Muscle of leg (tissue), 11 donors: ENCODE results near the gene ADGRA1. TPM values are rescaled to one million over a fixed set of nuclear protein-coding genes. Genes with fewer than 3 reads are reported as not detected.

Experiments used
- DNase-seq: peaks from one replicate; pipeline ENCODE4 v3.0.0; 2013
- H3K27ac ChIP-seq: one replicate; pipeline ENCODE4 v1.5.1; 2013; ENCODE audit warnings: mild to moderate bottlenecking, low read length, control low read depth
- H3K27me3 ChIP-seq: one replicate; pipeline ENCODE4 v1.6.1; 2013; ENCODE audit warnings: low read length; ENCODE audit not compliant: control insufficient read depth, insufficient read depth
- H3K36me3 ChIP-seq: one replicate; pipeline ENCODE4 v1.6.1; 2013; ENCODE audit warnings: low read length; ENCODE audit not compliant: control insufficient read depth, insufficient read depth
- H3K4me1 ChIP-seq: one replicate; pipeline ENCODE4 v1.6.1; 2013; ENCODE audit warnings: low read length; ENCODE audit not compliant: control insufficient read depth, insufficient read depth
- H3K4me3 ChIP-seq: one replicate; pipeline ENCODE4 v1.5.1; 2013; ENCODE audit warnings: low read length, control low read depth
- H3K9me3 ChIP-seq: replicated peaks from 2 replicates; pipeline ENCODE4 v1.6.1; 2013; ENCODE audit warnings: low read depth, low read length; ENCODE audit not compliant: control insufficient read depth
- WGBS: methylation state at CpG from one replicate; pipeline ENCODE4 v1.1.5; 2013; ENCODE audit warnings: missing lambda C conversion rate; ENCODE audit not compliant: insufficient coverage; 5-methylcytosine and 5-hydroxymethylcytosine counted together
- polyA plus RNA-seq, 8 donors: library from polyadenylated mRNA; unstranded; fragments of 120-200 nt; gene quantifications; one replicate each; pipeline versions ENCODE4 v1.2.1 to v1.2.3, GENCODE V29; 2013; ENCODE audit warnings: inconsistent platforms in 1 of 8, low replicate concordance in 1 of 8; ENCODE audit not compliant: insufficient read length in 8 of 8, insufficient read depth in 1 of 8
- total RNA-seq: library from RNA; stranded (reverse); fragments of 120-200 nt; gene quantifications from one replicate; pipeline ENCODE4 v1.2.4, GENCODE V29; 2013

Gene ADGRA1
- total and polyA plus RNA-seq, 9 donors: 0.80 to 3.5 (median 2.9) TPM

DNA sequence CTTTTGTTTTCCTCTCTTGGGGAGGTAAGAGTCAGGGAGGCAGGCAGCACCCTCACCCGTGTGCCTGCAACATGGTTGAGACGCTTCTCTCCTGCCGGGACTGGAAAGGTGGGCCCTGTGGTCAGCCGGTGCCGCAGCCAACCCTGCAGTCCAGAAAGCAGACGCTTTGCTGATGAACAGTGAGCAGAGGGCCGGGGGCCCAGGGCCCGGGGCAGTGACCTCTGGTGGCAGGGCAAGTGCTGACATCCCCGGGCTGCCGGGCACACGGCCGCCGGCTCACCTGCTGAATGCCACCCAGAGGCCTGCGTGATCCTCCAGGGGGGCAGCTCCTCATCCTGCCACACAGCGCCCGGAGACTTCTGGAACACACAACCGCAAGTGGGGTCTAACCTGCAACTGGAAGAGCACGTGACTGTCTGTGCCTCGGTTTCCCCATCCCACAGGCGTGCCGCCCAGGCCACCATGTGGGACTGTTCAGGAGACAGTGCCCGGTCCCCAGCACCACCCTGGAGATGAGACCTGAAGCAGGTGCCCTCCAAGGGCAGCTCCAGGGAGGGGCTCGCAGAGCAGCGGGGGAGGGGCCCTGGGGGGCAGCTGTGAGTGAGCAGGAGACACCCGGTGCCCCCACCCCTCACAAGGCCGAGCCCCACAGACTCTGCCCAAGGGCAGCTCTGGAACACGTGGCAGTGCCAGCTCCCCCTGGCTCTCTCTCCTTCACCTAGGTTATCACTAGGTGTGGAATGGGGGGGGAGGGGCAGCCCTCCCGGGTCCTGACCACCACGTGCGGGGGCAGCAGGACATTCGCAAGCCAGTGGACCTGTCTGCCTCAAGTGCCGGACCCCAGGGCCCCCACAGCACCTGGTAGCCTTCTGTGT lies 2.2 kb upstream of the ADGRA1 start:
- Histone ChIP-seq H3K9me3 (no peaks in the 10 kb centered on the region), H3K4me3 (no peak overlapping the region), H3K4me1 (peaks cover 33% of the 10 kb centered on the region), H3K27me3 (peaks cover 87% of the 10 kb centered on the region), H3K36me3 (no peaks in the 10 kb centered on the region), H3K27ac (no peak overlapping the region)
- no peak for DNase-seq
- 86% methylated on average over 20 of the region's 32 CpGs for WGBS

DNA sequence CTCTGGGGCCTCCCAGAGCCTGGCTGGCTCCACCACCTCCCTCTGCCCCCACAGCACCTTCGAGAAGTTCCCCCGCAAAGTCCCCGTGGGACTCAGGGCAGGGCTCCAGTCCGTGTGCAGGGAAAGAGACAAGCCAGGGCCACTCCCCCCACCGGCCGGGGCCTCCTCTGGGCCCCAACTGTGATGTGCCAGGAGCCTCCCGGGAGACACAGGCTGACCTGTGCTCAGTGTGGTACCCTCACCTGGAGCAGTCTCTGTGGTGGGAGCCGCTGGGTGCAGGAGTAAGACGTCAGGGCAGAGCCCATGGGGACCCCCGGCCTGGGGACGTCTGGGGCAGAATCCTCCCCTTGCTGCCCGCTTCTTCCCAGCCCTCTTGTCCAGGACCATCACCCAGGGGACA lies 1.5 kb upstream of the ADGRA1 start:
- H3K27me3 ChIP-seq: peaks cover 83% of the 10 kb centered on the region
- no peak overlapping the region for H3K4me3 ChIP-seq
- no peak for DNase-seq
- H3K4me1 ChIP-seq: peaks cover 36% of the 10 kb centered on the region
- 58% methylated on average over 4 of the region's 12 CpGs for WGBS
- H3K27ac ChIP-seq: no peak overlapping the region
- no peaks in the 10 kb centered on the region for H3K36me3 ChIP-seq
- no peaks in the 10 kb centered on the region for H3K9me3 ChIP-seq

DNA sequence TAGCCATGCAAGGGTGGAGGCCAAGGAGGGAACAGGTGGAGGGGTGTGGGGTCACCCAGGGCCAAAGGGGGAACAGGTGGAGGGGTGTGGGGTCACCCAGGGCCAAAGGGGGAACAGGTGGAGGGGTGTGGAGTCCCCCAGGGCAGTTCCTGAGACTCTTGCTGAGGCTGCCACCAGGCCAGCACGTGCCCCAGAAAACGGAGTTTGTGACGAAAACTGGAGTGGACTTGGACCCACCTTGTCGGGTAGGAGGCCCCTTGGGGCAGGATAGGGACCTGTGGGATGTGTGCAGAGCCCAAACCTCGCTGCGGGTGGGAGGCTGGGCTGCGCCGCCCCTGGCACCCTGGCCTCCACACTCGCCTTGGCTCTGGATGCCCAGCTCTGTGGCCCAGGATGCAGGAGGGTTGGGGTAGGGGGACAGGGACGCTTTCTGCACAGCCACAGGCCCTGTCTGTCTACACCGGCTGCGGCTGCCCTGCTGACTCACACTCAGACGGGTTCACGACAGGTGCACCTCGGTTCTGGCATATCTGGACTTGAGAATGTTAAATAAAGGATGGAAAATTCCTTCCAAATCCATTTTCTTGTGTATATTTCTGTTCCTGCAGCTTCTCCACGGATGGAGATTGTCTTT lies 562 bp upstream of the ADGRA1 start:
- Histone ChIP-seq H3K27me3 (peaks cover 82% of the 10 kb centered on the region), H3K9me3 (no peaks in the 10 kb centered on the region), H3K36me3 (no peaks in the 10 kb centered on the region), H3K27ac (no peak overlapping the region), H3K4me3 (peak overlapping the region; percentile 6), H3K4me1 (peaks cover 36% of the 10 kb centered on the region)
- WGBS: 60% methylated on average over 11 of the region's 16 CpGs
- no peak for DNase-seq

DNA sequence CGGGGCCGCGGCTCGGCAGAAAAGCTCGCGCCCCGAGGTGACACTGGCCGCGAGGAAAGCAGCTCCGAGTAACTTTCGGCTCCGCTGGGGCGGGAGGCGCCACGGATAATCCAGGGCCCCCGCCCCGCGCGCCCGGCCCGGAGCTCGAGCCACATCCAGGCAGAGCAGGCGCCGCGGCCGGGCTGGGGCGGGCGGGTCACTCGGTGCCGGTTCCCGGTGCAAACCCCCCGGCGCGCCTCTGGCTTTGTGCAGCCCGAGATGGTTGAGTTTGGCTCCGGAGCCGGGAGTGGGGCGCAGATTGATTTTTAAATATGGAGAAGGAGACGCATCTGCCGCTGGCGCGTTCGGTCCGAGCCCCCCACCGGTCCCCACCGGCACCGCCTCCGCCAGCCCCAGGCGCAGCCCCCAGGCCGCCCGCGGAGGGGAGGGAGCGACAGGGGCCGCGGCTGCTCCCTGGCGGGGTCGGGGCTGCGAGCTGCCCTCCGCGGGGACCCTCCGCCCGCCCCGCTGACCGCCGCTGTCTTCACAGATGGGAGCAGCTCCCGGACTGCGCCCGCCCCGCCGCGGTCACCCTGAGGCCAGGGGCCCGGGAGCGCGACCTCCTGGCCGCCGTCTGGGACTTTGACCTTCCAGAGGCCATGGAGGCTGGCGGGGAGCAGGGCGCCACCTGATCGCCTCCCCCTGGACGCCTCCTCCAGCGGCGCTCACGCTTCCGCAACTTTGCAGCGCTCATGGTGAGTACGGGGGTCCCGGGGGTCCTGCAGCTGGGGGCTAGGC lies 643 bp downstream of the ADGRA1 start:
- Histone ChIP-seq H3K36me3 (no peaks in the 10 kb centered on the region), H3K9me3 (no peaks in the 10 kb centered on the region), H3K27me3 (peaks cover 79% of the 10 kb centered on the region), H3K4me1 (peaks cover 36% of the 10 kb centered on the region), H3K4me3 (peak overlapping the region; percentile 19), H3K27ac (no peak overlapping the region)
- WGBS: 1% methylated on average over 84 of the region's 87 CpGs
- no peak for DNase-seq

DNA sequence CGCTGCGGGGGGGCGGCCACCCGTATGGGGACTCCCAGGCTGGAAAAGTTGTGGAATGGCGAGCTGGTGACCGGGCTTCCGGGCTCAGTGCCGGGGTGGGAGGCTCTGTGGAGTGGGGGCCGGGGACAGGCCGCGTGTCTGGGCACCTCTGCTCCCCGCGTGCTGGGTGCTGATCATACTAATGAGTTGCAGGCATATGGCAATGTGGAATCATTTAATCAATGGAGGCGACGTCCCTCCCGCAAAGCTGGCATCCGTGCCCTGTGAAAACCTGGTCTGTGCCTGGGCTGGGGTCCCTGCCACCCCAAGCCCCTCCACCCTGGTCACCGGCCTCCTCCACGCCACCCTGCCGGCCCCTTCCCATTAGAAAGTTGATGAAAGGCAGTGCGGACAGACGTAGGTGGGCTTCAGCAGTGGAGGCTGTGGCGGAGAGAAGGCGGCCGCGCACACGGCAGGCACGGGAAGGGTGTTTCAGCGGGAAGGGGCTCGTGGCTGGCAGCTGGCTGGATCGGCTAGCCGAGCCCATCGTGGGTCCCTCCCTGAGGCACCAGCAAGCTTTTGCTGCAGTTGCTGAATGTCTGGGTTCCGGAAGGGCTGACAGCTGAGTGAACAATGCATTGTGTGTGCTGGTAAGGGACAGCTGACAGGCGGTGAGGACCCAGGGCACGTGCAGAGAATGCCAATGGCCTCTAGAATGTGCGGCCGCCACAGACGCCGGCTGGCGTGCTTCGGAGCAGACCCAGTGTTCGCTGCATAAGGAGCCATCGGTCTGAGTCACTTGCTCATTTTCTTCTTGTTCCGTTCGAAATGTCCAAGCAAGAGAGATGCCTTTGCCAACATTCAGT lies 1.5 kb downstream of the ADGRA1 start:
- H3K27me3 ChIP-seq: peaks cover 72% of the 10 kb centered on the region
- WGBS: 42% methylated on average over 34 of the region's 46 CpGs
- peaks cover 36% of the 10 kb centered on the region for H3K4me1 ChIP-seq
- DNase-seq: peak; percentile 83
- no peaks in the 10 kb centered on the region for H3K9me3 ChIP-seq
- peak overlapping the region; percentile 42 for H3K27ac ChIP-seq
- peak overlapping the region; percentile 19 for H3K4me3 ChIP-seq
- no peaks in the 10 kb centered on the region for H3K36me3 ChIP-seq

DNA sequence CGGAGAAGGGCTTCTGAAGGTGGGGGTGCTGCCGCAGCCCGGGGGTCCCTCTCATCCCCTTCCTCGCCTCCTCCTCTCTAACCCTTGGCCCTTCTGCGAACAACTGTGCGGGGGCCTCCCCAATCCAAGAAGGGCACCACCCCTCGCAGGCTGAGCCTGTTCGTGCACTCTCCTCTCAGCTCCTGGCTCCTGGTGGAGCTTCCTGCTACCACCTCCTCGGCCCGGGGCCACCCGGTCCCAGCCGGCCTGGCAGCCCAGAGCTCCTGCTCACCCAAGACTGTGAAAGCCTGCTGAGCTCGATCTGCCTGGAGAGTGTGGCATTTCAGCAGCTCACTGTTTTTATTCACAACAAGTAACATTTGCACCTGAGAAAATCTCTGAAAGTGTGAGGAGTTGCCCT lies 2.4 kb downstream of the ADGRA1 start:
- Histone ChIP-seq H3K4me1 (peaks cover 36% of the 10 kb centered on the region), H3K27ac (no peak overlapping the region), H3K4me3 (no peak overlapping the region), H3K27me3 (peaks cover 63% of the 10 kb centered on the region), H3K9me3 (no peaks in the 10 kb centered on the region), H3K36me3 (no peaks in the 10 kb centered on the region)
- DNase-seq: no peak
- WGBS: 74% methylated on average over 13 of the region's 13 CpGs

DNA sequence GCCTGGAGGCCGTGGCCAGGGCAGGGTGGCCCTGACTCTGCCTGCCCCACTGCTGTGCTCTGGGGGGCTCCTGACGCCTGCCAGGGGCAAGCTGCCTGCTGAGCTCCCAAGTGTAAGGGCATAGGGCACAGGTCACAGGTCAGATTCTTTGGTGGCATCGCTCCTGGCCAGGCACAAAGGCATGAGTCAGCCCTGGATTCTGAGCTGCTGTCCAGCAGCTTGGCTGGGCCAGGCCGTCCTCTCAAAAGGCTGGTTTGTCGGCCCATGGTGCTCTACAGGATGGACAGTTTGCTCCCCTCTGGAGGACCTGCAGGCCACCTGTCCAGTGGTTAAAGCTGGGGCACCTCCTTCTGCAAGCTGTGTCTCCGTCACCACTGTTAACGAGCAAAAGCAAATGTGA lies 2.9 kb downstream of the ADGRA1 start:
- Histone ChIP-seq H3K4me1 (peaks cover 36% of the 10 kb centered on the region), H3K27me3 (peaks cover 57% of the 10 kb centered on the region), H3K27ac (no peak overlapping the region), H3K9me3 (no peaks in the 10 kb centered on the region), H3K4me3 (no peak overlapping the region), H3K36me3 (no peaks in the 10 kb centered on the region)
- WGBS: 76% methylated on average over 7 of the region's 7 CpGs
- DNase-seq: no peak

DNA sequence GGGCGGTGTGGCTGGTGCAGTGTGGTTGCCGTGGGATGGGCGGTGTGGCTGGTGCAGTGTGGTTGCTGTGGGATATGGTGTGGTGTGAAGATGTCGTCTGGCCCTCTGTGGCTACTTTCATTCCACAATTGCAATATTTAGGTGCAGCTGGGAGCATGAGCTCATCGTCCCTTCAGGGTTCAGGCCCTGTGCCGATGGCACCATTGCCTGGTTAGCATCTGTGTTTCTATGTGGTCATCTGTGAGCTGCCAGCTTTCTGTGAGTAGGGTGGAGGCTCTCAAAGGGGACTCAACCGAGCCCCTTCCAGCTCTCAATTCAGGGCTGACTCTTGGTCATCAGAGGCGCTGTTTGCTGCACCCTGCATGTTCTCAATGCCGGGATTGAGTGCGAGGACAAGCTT lies 3.6 kb downstream of the ADGRA1 start:
- no peak overlapping the region for H3K4me3 ChIP-seq
- H3K4me1 ChIP-seq: peaks cover 33% of the 10 kb centered on the region
- H3K27me3 ChIP-seq: peaks cover 55% of the 10 kb centered on the region
- no peak for DNase-seq
- H3K9me3 ChIP-seq: no peaks in the 10 kb centered on the region
- H3K36me3 ChIP-seq: no peaks in the 10 kb centered on the region
- WGBS: 85% methylated on average over 4 of the region's 10 CpGs
- no peak overlapping the region for H3K27ac ChIP-seq

DNA sequence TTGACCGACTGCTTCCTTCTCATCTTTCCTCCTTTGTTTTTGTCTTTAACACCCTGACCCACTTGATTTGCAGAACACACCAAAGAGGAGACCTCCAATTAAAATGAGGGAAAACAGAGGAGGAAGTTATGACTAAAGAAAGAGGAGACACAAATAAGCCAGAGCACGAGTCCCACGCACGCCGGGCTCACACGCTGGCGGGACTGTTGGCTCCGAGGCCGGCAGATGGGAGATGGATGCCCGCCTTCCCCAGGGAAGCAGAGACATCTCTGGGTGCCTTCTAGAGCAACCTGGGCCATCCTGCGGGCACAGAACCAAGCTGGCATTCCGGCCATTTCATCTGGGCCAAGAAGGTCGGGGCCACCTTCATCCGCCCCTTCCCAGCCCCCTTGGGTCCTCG lies 5.6 kb downstream of the ADGRA1 start:
- H3K27ac ChIP-seq: no peak overlapping the region
- H3K4me3 ChIP-seq: no peak overlapping the region
- H3K27me3 ChIP-seq: peaks cover 41% of the 10 kb centered on the region
- peaks cover 22% of the 10 kb centered on the region for H3K4me1 ChIP-seq
- 78% methylated on average over 14 of the region's 15 CpGs for WGBS
- H3K36me3 ChIP-seq: no peaks in the 10 kb centered on the region
- no peak for DNase-seq
- H3K9me3 ChIP-seq: no peaks in the 10 kb centered on the region
